Measurements from ENCODE around the gene MAF. TPM values are rescaled to one million over a fixed set of nuclear protein-coding genes. Genes with fewer than 3 reads are reported as not detected.
A peak's percentile ranks its signal among the peaks of the same experiment; 100 is the strongest.

MAF gene
- total and polyA plus RNA-seq, 3 donors from 2014 or later, result 22.0 to 112 (median 84.6) TPM

DNA sequence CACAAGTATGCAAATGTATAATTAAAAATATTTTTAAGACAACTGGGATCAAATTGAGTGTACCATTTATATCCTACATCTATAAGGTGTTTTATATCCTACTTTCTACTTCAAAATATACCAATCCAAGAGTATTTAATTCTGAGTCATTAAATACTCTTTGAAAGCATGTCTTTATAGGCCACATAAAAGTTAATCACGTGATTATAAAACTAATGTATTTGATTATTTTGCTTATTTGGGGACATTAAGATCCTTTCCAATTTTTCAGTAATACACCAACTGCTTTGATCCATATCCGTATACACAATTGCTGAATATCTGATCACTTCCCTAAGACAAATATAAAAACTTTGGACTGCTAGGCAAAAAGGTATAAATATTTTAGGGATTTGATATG lies 26.6 kb upstream of the MAF start:
- no peak overlapping the region for H3K4me3 ChIP-seq
- no peak for TF ChIP-seq POLR2A (IDR thresholded peaks at IDR 0.05)
- TF ChIP-seq, protein P1, sequence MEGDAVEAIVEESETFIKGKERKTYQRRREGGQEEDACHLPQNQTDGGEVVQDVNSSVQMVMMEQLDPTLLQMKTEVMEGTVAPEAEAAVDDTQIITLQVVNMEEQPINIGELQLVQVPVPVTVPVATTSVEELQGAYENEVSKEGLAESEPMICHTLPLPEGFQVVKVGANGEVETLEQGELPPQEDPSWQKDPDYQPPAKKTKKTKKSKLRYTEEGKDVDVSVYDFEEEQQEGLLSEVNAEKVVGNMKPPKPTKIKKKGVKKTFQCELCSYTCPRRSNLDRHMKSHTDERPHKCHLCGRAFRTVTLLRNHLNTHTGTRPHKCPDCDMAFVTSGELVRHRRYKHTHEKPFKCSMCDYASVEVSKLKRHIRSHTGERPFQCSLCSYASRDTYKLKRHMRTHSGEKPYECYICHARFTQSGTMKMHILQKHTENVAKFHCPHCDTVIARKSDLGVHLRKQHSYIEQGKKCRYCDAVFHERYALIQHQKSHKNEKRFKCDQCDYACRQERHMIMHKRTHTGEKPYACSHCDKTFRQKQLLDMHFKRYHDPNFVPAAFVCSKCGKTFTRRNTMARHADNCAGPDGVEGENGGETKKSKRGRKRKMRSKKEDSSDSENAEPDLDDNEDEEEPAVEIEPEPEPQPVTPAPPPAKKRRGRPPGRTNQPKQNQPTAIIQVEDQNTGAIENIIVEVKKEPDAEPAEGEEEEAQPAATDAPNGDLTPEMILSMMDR (IDR thresholded peaks at IDR 0.05), result no peak
- H3K27ac ChIP-seq, result no peak overlapping the region
- 93 to 98% methylated on average over 2 of the region's 2 CpGs for WGBS, 2 donors
- H3K36me3 ChIP-seq (ENCODE audit: low read depth, missing control alignments), result no peaks in the 10 kb centered on the region
- DNase-seq, result no peak
- no peaks in the 10 kb centered on the region for H3K27me3 ChIP-seq
- intact Hi-C loops (cut with DNase I; ENCODE audit: low total_unique reads), result no loop called here
- no peaks in the 10 kb centered on the region for H3K9me3 ChIP-seq
- H3K4me1 ChIP-seq, result no peaks in the 10 kb centered on the region

DNA sequence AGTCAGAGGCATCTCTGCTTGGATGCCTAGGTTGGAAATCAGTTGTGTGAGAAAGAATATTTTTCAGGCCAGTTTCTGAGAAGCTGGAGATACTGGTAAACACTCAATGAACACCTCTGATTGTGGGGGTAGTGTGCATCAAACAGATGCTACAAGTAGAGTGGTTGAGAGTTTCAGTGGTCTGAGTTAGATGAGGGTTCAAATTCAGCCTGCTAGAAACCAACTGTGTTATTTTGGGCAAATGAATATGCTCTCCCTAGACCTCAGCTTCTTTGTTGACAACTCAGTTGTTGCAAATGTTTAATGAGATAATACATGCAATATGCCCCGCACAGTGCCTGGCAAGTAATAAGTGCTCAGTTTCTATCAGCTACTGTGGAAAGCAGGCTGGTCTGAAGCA lies 25.2 kb upstream of the MAF start:
- WGBS, 2 donors, result 100% methylated on average over 1 of the region's 1 CpG; no CpG with 5 or more reads in 1 of the 2 donors
- DNase-seq, result no peak
- no peak overlapping the region for H3K4me3 ChIP-seq
- H3K36me3 ChIP-seq (ENCODE audit: low read depth, missing control alignments), result no peaks in the 10 kb centered on the region
- no peaks in the 10 kb centered on the region for H3K9me3 ChIP-seq
- intact Hi-C loops (cut with DNase I; ENCODE audit: low total_unique reads), result no loop called here
- no peaks in the 10 kb centered on the region for H3K27me3 ChIP-seq
- TF ChIP-seq, protein P1 (IDR thresholded peaks at IDR 0.05), result no peak
- TF ChIP-seq POLR2A (IDR thresholded peaks at IDR 0.05), result no peak
- H3K4me1 ChIP-seq, result no peaks in the 10 kb centered on the region
- H3K27ac ChIP-seq, result no peak overlapping the region

DNA sequence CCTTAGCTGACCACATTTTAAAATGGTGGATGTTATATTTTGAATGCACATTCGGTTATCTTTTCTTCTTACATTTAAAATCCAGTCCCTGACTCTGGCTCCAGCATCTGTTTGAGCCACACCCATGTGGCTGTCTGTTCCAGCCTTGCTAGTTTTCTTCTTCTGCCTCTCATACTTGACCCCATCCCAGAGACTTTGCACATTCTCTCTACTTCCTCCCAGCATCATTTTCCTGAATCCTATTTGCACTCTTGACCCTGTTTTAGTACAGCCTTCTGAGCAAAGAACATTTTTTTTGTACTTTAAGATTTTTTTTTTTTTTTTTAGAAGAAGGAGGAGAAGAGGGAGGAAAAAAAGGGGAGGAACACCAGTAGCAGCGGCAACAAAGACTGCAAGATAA lies 23.3 kb upstream of the MAF start:
- intact Hi-C loops (cut with DNase I; ENCODE audit: low total_unique reads), result no loop called here
- no peak for TF ChIP-seq POLR2A (IDR thresholded peaks at IDR 0.05)
- TF ChIP-seq, protein P1 (IDR thresholded peaks at IDR 0.05), result no peak
- Histone ChIP-seq H3K36me3 (ENCODE audit: low read depth, missing control alignments) (no peaks in the 10 kb centered on the region), H3K4me3 (no peak overlapping the region), H3K9me3 (no peaks in the 10 kb centered on the region), H3K27me3 (no peaks in the 10 kb centered on the region), H3K27ac (no peak overlapping the region), H3K4me1 (no peaks in the 10 kb centered on the region)
- 27 to 37% methylated on average over 2 of the region's 2 CpGs for WGBS, 2 donors
- DNase-seq, result no peak

DNA sequence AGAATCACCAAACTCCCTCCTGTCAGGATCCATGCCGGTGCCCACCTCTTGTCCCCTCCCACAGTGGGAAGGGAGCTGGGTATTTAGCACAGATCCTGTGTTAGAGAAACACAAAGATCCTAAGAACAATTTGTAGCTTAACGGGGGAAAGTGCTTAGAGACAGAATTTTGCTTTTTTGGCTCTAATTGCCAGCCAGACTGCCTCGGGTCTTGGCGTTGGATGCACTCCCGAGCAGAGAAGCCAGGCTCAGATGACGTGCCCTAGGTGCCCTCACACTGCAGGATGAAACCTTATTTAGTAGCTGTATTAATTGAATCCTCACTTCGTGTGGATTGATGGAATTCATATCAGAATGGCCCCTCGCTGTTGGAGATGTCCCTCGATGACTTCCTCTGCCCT lies 22.5 kb upstream of the MAF start:
- H3K9me3 ChIP-seq, result no peaks in the 10 kb centered on the region
- DNase-seq, result no peak
- no peaks in the 10 kb centered on the region for H3K4me1 ChIP-seq
- H3K36me3 ChIP-seq (ENCODE audit: low read depth, missing control alignments), result no peaks in the 10 kb centered on the region
- no peak for TF ChIP-seq POLR2A (IDR thresholded peaks at IDR 0.05)
- TF ChIP-seq, protein P1 (IDR thresholded peaks at IDR 0.05), result no peak
- no peak overlapping the region for H3K4me3 ChIP-seq
- WGBS, 2 donors, result 35 to 53% methylated on average over 9 of the region's 9 CpGs
- peak overlapping the region in 1 of 2 donors; percentile 14 for H3K27ac ChIP-seq
- intact Hi-C loops (cut with DNase I; ENCODE audit: low total_unique reads), result no loop called here
- no peaks in the 10 kb centered on the region for H3K27me3 ChIP-seq

DNA sequence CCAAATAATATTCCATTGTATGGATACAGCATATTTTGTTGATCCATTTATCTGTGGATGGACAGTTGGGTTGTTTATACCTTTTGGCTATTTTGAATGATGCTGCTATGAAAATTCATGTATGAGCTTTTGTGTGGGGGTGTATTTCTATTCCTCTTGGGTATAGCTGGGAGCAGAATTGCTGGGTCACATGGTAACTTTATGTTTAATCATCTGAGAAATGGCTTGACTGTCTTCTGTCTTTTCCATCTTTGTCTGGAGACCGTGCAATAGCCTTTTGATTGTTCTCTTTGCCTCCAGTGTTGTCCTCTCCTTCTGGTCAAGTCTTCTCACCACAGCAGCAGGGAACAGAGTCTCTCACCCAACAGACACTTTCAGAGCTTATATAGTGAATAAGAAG lies 20.5 kb upstream of the MAF start:
- no peaks in the 10 kb centered on the region for H3K36me3 ChIP-seq (ENCODE audit: low read depth, missing control alignments)
- TF ChIP-seq, protein P1 (IDR thresholded peaks at IDR 0.05), result no peak
- TF ChIP-seq POLR2A (IDR thresholded peaks at IDR 0.05), result no peak
- H3K9me3 ChIP-seq, result no peaks in the 10 kb centered on the region
- no peaks in the 10 kb centered on the region for H3K27me3 ChIP-seq
- DNase-seq, result no peak
- H3K4me3 ChIP-seq, result no peak overlapping the region
- 88 to 96% methylated on average over 1 of the region's 1 CpG for WGBS, 2 donors
- no peak overlapping the region for H3K27ac ChIP-seq
- no peaks in the 10 kb centered on the region for H3K4me1 ChIP-seq
- intact Hi-C loops (cut with DNase I; ENCODE audit: low total_unique reads), result no loop called here
